Esophagus squamous epithelium (tissue), 4 donors: ENCODE measurements around the gene RNF215. TPM values are rescaled to one million over a fixed set of nuclear protein-coding genes. Genes with fewer than 3 reads are reported as not detected.

ENCODE experiments used
- small RNA-seq, 4 donors: library from RNA; depleted of rRNA; stranded (forward); fragments of <200 nt; gene quantifications; one replicate each; pipeline ENCODE3, GENCODE V24; 2016
- total RNA-seq, 4 donors: library from RNA; depleted of rRNA; stranded (reverse); fragments of >200 nt; gene quantifications; one replicate each; pipeline ENCODE4 v1.1.0, GENCODE V29; 2016

RNF215 gene
- total RNA-seq, 4 donors from 2014 or later, result 2.3 to 8.4 (median 3.9) TPM

Small RNAs within 50 kb of the gene (small RNA-seq; reads per million reads assigned to genes)
- gene AC004832.3, result 0 reads per million in 4 donors
- 0 reads per million in 4 donors for gene RNU6-564P

Other genes with a start within 250 kb of the RNF215 start
- under 1 TPM; 0.08 to 0.76 (median 0.10) TPM for gene LIF, start 140.7 kb downstream of the RNF215 start, total RNA-seq
- 1 to 10 TPM in 1 of 4 donors, under 1 TPM in 2, not detected in 1; 0.19 to 5.7 (median 0.19) TPM for gene OSM, start 120.6 kb downstream of the RNF215 start, total RNA-seq
- gene CASTOR1, start 97.9 kb downstream of the RNF215 start, total RNA-seq, result 10 to 100 TPM; 18.9 to 76.4 (median 40.7) TPM
- gene TBC1D10A, start 60.5 kb downstream of the RNF215 start, total RNA-seq, result 10 to 100 TPM; 40.7 to 55.1 (median 47.0) TPM
- gene SF3A1, start 30.5 kb downstream of the RNF215 start, total RNA-seq, result 10 to 100 TPM; 29.1 to 94.2 (median 63.3) TPM
- 1 to 10 TPM in 3 of 4 donors, under 1 TPM in 1; 0.47 to 9.2 (median 3.1) TPM for gene CCDC157, start 30.4 kb downstream of the RNF215 start, total RNA-seq
- 10 to 100 TPM; 16.6 to 45.4 (median 28.2) TPM for gene SEC14L2, start 9.6 kb upstream of the RNF215 start, total RNA-seq
- 10 to 100 TPM; 15.9 to 21.2 (median 19.0) TPM for gene MTFP1, start 38.4 kb upstream of the RNF215 start, total RNA-seq
- under 1 TPM in 1 of 4 donors, not detected in 3; 0.19 TPM for gene SEC14L3, start 84.6 kb upstream of the RNF215 start, total RNA-seq
- not detected for gene SEC14L4, start 118.3 kb upstream of the RNF215 start, total RNA-seq
- under 1 TPM in 1 of 4 donors, not detected in 3; 0.19 TPM for gene SEC14L6, start 159.3 kb upstream of the RNF215 start, total RNA-seq
- gene GAL3ST1, start 187.3 kb upstream of the RNF215 start, total RNA-seq, result 1 to 10 TPM in 2 of 4 donors, not detected in 2; 1.1 to 2.4 TPM
- gene PES1, start 204.5 kb upstream of the RNF215 start, total RNA-seq, result 10 to 100 TPM; 45.3 to 67.0 (median 58.4) TPM
- gene TCN2, start 219.8 kb upstream of the RNF215 start, total RNA-seq, result 10 to 100 TPM in 2 of 4 donors, 1 to 10 TPM in 2; 1.9 to 20.4 (median 10.4) TPM
- 1 to 10 TPM; 5.5 to 8.3 (median 6.3) TPM for gene SLC35E4, start 248.4 kb upstream of the RNF215 start, total RNA-seq